HG02610 (cell line): ENCODE results near the gene RPL22.

Experiments used
- ATAC-seq: cut with Tn5 transposase; IDR thresholded peaks from one replicate; pipeline ENCODE4 v1.9.1; 2021; ENCODE audit warnings: mild to moderate bottlenecking, moderate library complexity; ENCODE audit not compliant: unreplicated experiment

RPL22 gene

DNA sequence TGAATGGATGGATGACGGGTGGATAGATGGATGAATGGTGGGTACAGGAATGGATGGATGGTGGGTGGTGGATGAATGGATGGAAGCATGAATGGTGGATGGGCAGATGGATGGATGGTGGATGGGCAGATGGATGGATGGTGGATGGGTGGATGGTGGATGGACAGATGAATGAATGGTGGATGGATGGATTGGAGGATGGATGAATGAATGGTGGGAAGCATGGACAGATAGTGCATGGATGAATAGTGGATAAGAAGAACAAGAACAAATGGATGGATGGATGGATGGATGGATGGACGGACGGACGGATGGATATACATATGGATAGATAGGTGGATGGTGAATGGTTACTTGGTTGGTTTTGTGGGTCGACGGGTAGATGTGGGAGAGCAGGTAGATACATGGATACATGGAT lies 24.0 kb downstream of the RPL22 start:
- no peak for ATAC-seq

DNA sequence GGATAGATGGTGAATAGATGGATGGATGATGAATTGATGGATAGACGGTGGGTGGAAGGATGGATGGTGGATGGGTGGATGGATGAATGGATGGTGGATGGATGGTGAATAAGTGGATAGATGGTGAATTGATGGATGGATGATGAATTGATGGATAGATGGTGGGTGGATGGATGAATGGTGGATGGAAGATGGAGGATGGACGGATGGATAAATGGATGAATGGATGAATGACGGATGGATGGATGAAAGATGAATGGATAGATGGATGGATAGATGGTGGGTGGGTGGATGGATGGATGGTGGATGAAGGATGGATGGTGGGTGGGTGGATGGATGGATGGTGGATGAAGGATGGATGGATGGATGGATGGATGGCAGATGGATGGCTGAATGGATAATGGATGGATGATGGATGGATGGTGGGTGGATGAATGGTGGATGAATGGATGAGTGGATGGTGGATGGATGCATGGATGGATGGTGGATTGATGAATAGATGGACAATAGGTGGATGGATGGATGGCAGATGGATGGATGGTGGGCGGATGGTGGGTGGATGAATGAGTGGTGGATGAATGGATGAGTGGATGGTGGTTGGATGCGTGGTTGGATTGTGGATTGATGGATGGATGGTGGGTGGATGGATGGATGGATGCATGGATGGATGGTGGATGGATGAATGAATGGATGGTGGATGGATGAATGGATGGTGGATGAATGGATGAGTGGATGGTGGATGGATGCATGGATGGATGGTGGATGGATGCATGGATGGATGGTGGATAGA lies 24.6 kb downstream of the RPL22 start:
- ATAC-seq = no peak

DNA sequence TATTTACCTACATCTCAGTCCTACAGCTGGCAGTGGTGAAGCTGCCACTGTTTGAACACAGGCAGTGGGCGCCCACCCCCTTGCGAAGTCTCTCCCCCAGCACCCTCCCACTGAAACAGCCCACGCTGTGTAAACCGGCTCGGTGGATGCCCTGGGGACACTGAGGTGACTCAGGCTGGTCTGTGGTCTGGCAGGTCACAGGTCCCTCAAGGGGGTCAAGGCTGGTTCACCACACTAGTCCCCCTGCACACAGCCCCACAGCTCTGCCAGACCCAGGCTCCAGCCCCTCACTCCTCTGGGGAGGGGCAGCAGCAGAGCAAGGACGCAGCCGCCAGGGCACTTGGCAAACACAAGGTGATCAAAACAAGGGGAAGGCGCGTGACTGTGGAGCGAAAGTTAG lies 26.8 kb downstream of the RPL22 start:
- ATAC-seq = no peak

DNA sequence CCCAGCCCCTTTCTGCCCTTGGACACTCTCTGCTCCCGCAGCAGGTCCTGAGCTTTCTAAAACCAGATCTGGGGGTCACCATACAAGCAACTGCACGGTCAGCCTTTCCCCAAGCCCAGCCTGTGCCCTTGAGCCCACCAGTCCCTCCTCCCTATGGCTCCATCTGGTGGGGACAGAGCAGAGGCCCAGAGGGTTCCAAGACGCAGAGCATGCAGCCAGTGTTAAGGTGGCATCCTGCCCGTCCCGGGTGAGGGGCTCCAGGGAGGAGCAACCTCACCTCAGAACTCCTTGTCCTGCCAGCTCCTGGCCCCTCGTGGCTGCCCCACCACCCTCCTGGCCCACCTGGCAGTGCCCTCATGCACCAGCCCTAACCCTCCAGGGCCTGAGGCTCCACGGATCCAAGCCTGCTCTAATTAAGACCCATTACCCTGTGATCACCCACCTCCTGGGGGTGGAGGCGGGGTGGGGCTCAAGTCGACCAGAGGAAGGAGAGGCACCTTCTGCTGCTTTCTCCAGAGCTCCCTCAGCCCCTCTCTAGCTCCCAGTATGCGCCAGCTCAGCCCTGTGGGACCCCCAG lies 27.8 kb downstream of the RPL22 start:
- ATAC-seq = no peak

DNA sequence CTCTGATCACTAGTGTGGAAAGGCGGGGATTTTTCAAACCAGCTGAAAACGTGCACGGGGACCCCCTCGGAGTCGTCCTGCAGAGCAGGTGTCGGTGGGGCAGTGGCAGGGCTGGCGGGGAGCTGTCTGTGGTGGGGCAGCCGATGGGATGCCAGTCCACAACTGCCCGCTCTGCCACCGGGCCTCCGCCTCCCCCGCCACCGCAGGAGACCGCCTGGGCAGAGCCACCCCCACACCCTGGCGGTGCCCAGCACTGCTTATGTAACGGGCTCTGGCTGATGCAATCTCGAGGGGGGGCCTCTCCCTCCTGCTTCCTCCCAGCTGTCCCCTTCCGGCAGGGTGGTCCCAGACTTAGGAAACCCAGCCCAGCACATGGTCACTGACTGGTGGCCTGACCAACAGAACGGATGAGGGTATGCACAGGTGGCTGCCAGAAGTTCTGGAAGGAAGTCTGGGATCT lies 28.6 kb downstream of the RPL22 start:
- ATAC-seq = no peak

DNA sequence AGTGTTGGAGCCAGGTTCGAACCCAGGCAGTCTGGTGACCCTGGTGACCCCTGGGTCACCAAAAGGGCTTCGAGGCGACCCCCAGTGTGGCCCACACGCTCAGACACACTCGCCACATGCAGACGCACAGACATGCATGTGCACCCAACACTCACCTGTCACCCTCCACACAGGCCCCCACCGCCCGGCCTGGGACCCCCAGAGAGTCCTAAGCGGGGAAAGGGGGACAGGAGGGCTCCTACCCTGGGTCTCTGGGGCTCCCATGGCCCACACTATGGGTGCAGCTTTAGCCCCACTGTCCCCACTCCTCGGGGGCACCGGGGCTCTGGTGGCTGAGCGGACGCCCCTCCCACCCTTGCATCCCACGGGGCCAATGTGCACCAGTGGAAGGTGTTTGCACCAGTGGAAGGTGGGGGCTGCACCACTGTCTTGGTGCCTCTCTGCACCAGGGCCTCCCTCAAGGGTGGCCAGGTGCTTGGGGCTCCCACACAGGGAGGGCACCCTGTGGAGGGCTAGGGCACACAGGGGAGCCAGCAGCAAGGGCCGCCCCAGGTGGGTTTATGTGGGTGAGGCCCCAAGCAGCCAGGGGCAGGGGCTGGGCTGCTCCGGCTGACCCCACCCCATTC lies 29.2 kb downstream of the RPL22 start:
- ATAC-seq = no peak

DNA sequence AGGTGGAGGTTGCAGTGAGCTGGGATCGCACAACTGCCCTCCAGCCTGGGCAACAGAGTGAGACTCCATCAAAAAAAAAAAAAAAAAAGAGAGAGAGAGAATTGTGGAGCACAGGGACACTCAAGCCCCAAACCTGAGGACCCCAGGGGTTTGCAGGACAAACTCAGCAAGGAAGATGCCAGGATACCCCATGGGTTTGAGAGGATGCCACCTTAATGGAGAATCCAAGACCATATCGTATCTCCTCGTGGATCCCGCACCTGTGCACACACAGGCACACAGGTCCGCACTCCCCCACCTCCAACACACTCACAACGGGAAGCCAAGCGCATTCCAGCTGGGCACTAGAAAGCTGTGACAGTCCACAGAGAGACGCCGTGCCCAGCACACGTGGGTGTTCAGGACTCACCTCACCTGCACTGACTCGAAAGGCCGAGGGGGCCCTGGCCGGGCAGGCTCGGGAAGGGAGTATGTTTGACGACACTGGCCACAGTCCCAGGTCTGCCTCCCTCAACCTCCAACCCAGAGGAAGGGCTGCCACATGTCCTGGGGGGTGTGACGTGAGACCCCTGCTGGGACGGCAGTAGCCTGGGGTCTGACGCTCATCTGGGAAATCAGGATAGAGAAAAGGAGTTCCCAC lies 30.3 kb downstream of the RPL22 start:
- no peak for ATAC-seq

DNA sequence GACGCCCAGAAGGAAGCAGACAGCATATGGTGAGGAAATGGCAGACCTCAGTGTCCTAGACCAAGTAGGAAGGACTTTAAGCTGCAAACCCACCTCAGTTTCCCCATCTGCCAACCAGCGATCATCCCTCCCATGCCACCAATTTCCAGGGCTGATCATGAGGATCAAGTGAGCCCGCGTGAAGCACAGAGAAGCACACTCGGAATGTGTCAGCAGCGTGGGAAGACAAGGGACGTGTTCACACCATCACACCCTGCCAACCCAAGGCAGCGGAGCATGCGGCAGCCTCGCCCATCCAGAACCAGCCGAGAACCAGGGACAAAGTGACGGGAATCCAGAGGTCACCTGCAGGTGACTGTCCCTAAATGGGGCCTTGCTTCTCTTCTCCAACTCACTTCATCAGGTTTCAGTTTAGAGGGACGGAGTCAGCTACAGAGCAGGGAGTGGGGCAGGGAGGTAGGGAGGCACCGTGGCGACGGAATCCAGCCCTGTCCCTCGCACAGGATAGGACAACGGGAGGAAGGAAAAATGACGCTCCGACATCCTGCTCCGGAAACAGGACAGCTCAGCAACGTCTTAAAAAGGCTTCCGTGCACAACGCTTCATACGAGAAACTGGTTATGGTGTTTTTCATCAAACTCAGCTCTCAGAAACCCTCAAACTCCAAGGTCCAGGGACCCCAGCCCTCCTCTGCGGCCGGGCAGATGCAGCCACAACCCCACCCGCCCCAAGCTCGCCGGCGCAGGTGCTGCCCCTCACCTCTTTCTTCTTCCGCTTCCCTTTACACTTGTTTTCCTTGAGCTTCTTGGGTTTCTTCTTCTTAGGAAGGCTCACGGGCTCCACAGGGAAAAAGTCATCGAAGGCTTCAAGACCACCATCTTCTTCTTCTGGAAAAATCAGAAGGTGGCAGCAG lies 31.7 kb downstream of the RPL22 start:
- ATAC-seq = no peak

DNA sequence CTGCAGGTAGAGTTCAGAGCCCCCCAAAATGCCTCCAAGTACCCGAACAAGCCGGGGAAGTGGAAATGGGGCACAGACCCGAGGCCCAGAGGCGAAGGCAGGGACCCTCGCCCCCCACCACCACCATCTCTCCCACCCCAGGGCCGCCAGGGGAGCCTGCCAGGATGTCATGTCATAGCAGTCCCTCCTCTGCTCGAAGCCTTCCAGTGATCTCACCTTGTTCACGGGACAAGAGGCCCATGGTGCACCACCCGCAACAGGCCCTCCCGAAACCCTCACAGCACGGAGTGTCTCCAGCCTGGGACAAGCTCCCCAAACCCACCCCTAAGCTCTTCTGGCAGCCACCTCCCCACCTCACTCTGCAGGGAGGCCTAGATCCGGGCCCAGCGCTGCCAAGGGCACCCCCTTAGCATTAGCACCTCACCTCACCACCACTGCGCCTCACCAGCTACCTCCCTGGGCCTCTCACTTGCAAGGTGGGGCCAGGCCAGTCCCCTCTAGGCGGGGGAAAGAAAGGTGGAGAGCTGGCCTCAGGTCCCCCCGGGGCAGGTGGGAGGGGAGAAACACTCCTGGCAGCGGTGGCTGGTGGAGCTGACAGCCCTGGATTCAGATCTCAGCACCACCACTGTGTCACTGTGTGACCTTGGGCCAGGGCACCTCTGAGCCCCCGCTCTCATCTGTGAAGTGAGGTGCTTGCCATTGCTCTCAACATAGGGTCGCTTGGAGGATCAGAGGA lies 32.6 kb downstream of the RPL22 start:
- ATAC-seq = no peak

DNA sequence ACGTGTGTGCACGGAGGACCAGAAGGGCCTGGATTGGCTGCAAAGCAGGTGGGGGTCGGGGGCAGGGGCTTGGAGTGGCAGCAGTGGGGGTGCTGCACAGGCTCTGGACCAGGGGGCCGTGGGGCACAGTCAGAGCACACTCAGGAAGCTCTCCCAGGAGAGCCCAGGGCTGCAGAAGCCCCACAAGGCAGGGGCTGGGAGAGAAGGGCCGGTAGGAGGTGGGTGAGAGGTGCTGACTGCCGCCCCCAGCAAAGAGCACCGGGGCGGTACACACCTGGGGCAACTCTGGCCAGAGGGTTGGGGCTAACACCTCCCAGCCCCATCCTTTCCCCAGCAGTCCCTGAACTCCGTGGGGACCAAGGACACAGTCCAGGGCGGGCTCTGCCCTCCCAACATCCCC lies 33.2 kb downstream of the RPL22 start:
- ATAC-seq = no peak

DNA sequence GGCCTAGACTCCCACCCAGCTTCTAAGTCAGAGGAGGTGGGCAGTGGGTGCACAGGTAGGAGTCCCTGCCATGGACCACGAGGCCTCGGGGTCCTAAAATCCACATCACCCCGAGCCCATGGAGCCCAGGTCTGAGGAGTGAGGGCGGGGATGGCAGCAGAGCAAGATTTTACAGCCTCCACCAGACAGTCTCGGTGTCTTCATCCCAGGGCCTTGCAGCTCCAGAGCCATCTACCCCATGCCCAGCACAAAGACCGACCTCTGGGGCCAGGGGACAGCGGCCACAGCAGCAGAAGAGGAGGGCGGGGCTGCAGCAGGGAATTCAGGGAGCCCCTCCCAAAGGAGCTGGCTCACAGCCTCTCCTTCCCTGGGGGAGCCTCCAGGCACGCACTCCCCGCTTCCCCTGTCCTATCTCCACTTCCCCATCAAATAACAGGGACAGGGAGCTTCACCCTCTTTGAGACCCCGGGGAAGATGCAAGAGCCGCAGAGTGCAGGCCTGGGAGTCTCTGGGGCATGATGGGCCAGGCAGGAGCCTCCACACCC lies 33.9 kb downstream of the RPL22 start:
- no peak for ATAC-seq

DNA sequence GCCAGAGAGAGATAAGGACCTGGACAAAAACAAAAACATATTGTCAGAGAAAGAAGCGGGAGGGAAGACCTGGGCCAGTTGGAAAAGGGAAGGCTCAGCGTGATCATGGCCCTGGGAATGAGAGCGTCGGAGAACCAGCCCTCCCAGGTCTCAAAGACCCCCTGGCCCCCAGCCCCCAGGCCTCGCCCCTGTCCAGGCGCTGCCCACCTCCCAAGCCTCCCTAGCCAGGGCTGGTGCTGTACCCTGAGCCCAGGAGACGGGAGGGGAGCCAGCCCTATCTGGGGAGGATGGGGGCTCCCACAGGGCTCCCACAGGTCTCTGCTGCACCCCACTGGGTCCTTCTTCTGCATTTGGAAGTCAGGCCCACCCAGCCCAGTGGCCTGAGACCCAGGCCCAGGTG lies 34.4 kb downstream of the RPL22 start:
- ATAC-seq = no peak

DNA sequence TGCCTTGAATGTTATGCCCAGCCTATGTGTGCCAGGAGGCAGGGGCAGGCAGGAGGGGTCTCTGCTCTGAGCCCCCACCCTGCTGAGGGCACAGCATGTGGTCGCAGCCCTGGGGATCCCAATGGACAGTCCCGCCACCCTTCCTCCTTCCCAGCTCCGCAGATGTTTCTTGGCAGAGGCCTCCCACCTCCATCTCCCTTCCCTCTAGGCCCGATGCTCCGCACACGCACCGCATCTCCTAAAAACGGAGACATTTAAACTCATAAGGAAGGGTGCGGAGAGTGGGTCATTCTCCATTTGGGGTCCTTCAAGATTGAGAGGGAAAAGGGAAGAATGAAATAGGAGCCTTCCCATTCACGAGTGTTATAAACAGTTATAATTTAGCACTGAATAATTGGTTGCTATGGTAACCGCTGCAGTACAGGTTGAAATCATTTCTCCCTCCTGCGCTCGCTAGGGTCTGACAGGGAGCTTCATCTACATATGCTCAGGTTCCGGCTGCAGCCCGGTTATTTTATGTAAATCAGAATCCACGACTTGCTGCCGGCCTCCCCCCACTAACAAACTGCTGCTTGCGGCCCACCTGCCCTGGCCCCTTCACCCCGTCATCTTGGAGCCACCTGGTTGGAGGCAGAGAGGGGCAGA lies 35.3 kb downstream of the RPL22 start:
- no peak for ATAC-seq

DNA sequence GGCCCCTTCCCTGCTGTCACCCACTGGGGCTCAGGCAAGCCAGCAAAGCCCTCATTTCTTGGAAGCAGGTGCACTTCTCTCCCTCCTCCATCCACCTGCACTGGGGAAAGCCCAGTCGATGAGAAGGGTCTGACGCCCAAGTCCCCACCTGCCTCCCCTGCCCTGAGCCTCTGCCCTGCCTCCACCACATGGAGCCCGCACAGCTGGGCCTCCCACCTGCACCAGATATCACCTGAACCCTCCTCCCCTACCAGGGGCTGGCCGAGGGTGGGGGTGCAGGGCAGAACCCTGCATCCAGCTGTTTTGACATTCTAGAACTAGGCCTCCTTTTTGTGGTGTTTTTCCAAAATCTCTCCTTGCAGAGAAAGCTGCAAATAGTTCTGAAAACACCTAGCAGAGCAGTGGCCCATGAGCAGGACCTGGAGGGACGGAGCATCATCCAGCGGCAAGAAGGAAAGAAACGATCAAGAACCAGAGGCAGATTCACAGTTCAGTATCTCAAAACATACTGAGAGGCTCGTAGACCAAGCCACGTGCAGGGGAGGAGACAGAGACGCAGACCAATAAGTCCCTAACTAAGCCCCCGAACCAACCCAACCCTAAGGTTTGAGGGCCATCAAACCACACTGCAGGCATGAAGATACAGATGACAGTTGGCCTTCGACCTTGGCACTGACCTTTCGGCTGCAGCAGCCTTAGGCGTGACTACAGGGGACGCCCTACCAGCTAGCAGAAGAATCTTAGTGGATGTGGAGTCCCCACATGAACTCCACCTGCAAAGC lies 36.0 kb downstream of the RPL22 start:
- ATAC-seq = no peak

DNA sequence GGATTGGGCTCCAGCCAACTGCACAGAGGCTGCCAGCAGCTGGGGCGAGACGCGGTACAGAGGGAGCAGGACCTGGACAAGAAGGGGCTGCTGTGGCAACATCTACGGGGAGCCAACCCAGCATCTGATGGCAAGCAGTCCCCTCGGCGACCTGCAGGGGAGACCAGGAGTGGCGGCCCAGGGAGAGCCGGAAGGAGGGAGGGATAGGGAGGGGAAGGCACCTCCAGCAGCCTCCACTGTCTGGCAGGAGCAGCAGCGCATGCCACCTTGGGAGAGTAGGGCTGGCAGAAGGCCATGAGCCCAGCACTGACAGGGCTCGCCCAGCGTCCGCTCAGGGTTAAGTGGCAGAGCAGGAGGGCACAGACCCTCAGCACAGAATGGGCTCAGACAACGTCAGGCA lies 36.6 kb downstream of the RPL22 start:
- ATAC-seq = no peak

DNA sequence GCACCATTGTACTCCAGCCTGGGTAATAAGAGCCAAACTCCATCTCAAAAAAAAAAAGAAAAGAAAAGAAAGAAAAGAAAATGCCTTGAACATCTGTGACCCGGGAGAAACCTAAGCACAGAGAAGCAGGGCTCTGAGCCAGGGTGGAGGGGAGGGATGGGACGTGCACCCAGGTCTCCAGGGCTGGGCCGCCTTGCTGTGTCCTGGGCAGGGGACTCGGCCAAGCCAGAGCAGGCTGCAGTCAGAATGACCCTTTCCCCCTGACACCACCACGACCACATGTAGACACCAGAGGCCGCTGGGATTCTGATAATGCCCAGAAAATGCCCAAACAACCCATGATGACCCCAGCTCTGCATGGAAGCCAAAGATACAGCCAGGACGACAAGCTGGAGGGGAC lies 37.1 kb downstream of the RPL22 start:
- ATAC-seq = no peak

DNA sequence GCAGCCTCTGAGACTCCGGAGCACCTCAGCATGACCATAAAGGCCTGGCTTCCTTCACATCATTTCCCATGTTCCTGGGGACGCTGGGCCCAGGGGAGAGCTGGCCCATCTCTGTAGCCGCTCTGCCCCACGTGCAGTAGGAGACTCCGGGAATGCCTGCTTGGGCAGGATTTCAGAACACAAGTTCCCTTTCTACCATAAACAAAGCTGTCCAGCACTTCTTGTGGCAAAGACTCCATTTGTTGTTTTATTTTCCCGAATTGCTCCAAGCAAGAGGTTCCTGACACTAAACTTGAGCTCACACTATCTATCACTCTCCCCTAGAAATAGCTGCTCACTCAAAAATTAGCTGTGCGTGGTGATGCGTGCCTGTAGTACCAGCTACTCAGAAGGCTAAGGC lies 41.2 kb downstream of the RPL22 start:
- no peak for ATAC-seq

DNA sequence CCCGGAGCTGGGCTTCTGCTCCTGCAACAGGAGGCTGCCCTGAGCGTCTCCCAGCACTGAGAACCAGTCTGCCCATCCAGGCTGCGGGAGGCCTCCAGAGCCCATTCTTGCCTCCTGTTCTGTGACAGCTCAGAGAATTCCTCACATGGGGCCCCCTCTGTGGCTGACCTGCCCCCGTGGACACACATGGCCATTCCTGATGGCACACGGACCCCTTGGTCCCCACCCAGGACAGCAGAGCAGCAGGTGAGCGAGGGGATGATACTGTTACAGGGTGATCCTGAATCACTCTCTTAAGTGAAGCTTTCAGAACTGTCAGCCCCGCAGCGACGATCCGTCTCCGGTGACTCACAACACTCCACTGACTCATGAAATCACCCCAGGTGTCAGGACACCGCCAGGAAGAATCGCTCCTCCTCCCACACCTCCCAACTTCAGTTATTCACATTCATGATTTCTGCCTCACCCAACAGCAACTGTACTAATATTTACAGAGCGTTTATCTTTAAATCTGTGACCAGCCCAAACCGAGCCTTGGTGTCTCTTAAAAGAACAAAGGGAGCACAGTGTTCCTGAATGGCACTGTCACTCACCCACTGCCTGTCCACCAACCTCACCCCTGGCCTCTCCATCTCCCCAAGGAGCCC lies 41.7 kb downstream of the RPL22 start:
- ATAC-seq = no peak
